SU-DHL-6 (cell line): Measurements from ENCODE around the gene PDE4D.

Experiments
- CTCF ChIP-seq: fragments of 200-600 bp; sonication (generic); IDR thresholded peaks from one replicate; pipeline ENCODE4 v1.5.1; 2017; ENCODE audit warnings: antibody characterized with exemption, mild to moderate bottlenecking, low read length, moderate library complexity; ENCODE audit not compliant: insufficient read depth, poor library complexity, severe bottlenecking
- EZH2phosphoT487 ChIP-seq: fragments of 200-600 bp; sonication (generic), shearing (Covaris generic); conservative IDR thresholded peaks from 2 replicates; pipeline ENCODE4 v1.6.1; 2018; ENCODE audit warnings: mild to moderate bottlenecking, antibody characterized with exemption, low read length, moderate library complexity, mixed read lengths

GRCh38 chr5:59756373-59757035 lies 137.0 kb downstream of the PDE4D start:
- no peak for TF ChIP-seq CTCF
- TF ChIP-seq EZH2phosphoT487 = no peak
